Measurements from ENCODE around the gene E2F1. TPM values are rescaled to one million over a fixed set of nuclear protein-coding genes. Genes with fewer than 3 reads are reported as not detected.

E2F1 gene
- total RNA-seq, result 1 to 10 TPM; 2.2 to 2.6 TPM
- polyA plus RNA-seq, result under 1 TPM; 0.46 to 0.89 TPM

DNA sequence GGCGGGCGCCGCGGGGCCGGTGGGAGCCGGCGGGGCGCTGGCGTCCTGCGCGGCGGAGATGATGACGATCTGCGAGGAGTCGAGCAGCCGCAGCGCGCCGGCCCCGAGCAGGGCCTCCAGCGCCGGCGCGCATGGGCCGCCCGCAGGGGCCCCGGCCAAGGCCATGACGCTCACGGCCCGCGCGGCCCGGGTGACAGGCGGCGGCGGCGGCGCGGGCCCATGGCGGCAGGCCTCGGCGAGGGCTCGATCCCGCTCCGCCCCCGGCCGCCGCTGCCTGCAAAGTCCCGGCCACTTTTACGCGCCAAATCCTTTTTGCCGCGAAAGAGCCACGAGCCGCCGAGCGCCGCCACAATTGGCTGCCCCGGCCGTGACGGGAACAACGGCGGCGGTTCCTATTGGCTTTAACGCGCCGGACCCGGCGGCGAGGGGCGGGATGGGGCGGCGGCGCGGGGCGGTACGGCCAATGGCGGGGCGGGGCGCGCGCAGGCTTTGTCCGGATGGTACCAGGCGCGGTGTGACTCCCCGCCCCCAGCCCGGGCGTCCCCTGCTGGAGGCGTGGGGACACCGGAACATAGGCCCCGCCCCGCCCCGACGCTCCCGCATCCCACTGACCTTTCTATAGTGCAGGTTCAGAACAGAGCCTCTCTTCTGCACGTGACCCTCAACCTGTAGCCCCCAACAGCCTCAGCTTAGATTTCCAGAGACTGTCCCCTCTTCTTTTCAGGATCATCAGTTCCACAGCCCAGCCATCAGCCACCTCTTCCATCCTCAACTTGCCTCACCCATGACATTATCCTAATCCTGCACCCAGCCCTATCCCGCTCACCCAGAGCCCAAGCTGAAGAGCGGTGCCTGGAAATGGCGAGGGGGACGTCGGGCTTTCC is at the start of gene E2F1:
E2F1 (minus strand) TSS at position 286 of the 884 bp plus-strand sequence; CDS start at position 165, 121 bp downstream.
- peaks cover 26 to 62% (median 43%) of the 10 kb centered on the region in 4 donors for H3K4me1 Mint-ChIP-seq

DNA sequence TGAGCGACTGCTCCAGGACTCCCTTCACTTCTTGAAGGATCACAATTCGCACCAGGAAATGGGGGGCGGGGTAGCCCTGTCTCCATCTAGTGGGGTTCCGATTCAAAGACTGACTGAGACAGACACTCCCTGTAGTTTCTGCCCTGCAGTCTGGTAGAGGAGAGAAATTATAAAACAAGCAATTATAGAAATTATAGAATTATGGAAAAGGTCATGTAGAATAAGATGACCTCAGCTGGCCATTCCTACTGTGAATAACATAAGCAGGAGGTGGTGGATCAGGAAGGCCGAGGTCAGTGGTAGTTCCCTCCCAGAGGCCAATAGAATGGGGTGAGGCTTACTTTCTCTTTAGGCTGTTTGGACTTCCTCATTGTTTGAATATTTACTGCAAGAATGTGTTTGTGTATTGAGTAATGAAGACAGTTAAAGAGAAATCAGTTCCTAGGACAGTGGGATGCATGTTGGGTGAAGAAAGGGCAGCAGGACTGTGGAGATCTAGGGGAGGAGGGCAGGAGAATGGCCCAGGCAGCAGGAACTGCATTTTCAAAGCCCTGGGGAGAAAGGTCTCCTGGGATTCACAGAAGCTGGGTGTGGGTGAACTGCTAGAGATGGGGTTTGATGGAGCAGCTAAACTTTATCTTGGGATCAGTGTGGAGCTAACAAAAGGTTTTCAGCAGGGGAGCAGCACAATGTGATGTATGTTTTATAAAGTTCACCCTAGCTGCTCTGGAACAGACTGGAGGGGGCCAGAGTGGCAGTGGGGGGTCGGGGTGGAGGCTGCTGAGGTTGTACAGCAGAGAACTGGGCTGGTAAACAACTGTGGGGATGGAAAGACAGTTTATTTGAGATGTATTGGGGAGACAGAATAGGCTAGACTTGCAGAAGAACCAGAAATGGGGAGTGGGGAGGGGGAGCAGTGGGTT is 47.7 kb upstream of the E2F1 start:
- Mint-ChIP-seq H3K4me3 (peak overlapping the region; percentile 26 to 92 (median 52)), H3K27ac (peak overlapping the region; percentile 29 to 96 (median 60)), H3K27me3 (no peaks in the 10 kb centered on the region), H3K9me3 (peaks cover 0 to 17% (median 10%) of the 10 kb centered on the region in 8 donors), H3K36me3 (peaks cover 13 to 15% of the 10 kb centered on the region in 2 donors), H3K4me1 (peaks cover 10 to 28% (median 19%) of the 10 kb centered on the region in 4 donors)
- ChIA-PET CTCF (ENCODE audit: partially characterized antibody) (interaction anchor here (0.9 to 1.3 kb wide), 3 partner anchors 63 to 276 kb away, joined by 3 to 4 read pairs (median 4); no protein-coding TSS in a partner anchor), POLR2A (ENCODE audit: partially characterized antibody) (interaction anchor here (2.6 to 2.7 kb wide), 3 partner anchors 78 to 260 kb away, joined by 17 to 23 read pairs (median 22); partner anchors contain the start of genes CBFA2T2, CHMP4B and RALY)
- Histone ChIP-seq H3K4me3 (ENCODE audit: low read length in 2 of 2) (no peak overlapping the region), H3K4me1 (ENCODE audit: insufficient read depth, low read length) (peaks cover 21% of the 10 kb centered on the region), H3K36me3 (ENCODE audit: insufficient read depth, low read length) (no peaks in the 10 kb centered on the region), H3K27me3 (ENCODE audit: insufficient read depth, low read length) (no peaks in the 10 kb centered on the region), H3K9me3 (ENCODE audit: control insufficient read depth in 1 of 2, low read length in 2 of 2) (peaks cover 0 to 6% of the 10 kb centered on the region in 2 donors), H3K27ac (ENCODE audit: low read depth, low read length) (no peak overlapping the region)
- DNase-seq, result no peak
- intact Hi-C loops (cut with micrococcal nuclease), result loop anchor here (5.0 kb wide), 1 partner anchor 292 kb away; the partner anchor contains the start of gene SNTA1

More for the DNA sequence above, at the start of gene E2F1:
- no peaks in the 10 kb centered on the region for H3K9me3 ChIP-seq (ENCODE audit: control insufficient read depth in 1 of 2, low read length in 2 of 2)
- Mint-ChIP-seq H3K27me3 (no peaks in the 10 kb centered on the region), H3K9me3 (no peaks in the 10 kb centered on the region), H3K27ac (peak within 1 kb of the TSS; percentile 84 to 94 (median 91)), H3K36me3 (no peaks in the 10 kb centered on the region), H3K4me3 (peak within 1 kb of the TSS; percentile 82 to 89 (median 86))
- peaks cover 40% of the 10 kb centered on the region for H3K4me1 ChIP-seq (ENCODE audit: insufficient read depth, low read length)
- H3K27me3 ChIP-seq (ENCODE audit: insufficient read depth, low read length), result no peaks in the 10 kb centered on the region
- peak; percentile 91 to 95 (median 93) for DNase-seq
- H3K4me3 ChIP-seq (ENCODE audit: low read length in 2 of 2), result peak within 1 kb of the TSS in 1 of 2 donors; percentile 38
- H3K27ac ChIP-seq (ENCODE audit: low read depth, low read length), result peak within 1 kb of the TSS; percentile 54
- intact Hi-C loops (cut with micrococcal nuclease), result loop anchor here (1.0 kb wide), 6 partner anchors 23 to 285 kb away; partner anchors contain the start of genes CDK5RAP1, CHMP4B and PXMP4
- POLR2A ChIA-PET (ENCODE audit: partially characterized antibody), result interaction anchor here (0.8 to 4.3 kb wide), 9 partner anchors 7 to 173 kb away, joined by 3 to 15 read pairs (median 6); partner anchors contain the start of genes ACTL10, C20orf144, PXMP4 and ZNF341
- CTCF ChIA-PET (ENCODE audit: partially characterized antibody), result interaction anchor here (0.9 to 2.1 kb wide), 4 partner anchors 19 to 126 kb away, joined by 3 to 15 read pairs (median 4); partner anchors contain the start of gene ACTL10
- H3K36me3 ChIP-seq (ENCODE audit: insufficient read depth, low read length), result no peaks in the 10 kb centered on the region

DNA sequence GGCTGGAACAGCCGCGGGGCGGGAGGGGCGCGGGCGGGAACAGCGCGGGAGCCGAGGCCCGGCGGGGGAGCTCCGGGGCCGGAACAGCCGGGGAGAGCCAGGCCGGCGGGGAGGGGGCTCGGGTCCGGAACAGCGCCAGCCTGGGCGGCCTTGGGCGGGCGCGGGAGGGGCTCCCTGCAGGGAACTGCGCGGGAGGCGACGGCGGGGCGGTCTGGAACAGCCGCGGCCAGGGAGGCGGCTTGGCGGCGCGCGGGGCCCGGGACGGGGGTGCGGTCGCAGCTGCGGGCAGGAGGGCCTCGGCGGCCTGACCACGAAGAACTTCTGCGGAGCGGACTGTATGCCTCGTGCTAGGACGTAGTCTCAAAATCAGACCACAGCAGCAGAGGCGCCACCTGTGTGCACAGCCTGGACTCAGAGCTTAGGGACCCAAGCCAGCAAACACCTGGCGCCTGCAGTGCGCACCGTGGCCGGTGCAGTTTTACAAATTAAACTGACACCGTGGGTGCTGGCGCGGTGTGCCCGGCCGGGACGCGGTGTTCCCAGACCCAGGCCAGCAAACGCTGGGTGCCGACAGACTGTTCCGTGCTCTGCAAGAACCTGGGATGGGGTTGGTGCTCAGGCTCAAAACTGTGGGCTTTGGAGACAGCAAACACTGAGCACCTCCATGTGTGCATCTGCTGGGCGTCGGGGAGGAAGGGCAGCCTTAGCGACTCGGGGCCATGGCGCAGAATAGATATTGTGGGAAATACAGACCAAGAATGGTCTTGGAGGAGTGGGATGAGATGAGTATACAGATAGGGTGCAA is 46.2 kb upstream of the E2F1 start:
- H3K27ac ChIP-seq (ENCODE audit: low read depth, low read length), result peak overlapping the region; percentile 62
- peak overlapping the region; percentile 89 to 94 (median 93) for H3K4me3 Mint-ChIP-seq
- CTCF ChIA-PET (ENCODE audit: partially characterized antibody), result interaction anchor here (0.6 to 2.3 kb wide), 9 partner anchors 9 to 288 kb away, joined by 3 to 9 read pairs (median 3); partner anchors contain the start of genes ACTL10, CBFA2T2 and PXMP4
- H3K36me3 ChIP-seq (ENCODE audit: insufficient read depth, low read length), result no peaks in the 10 kb centered on the region
- H3K36me3 Mint-ChIP-seq, result peaks cover 9 to 13% of the 10 kb centered on the region in 2 donors
- peaks cover 0 to 6% of the 10 kb centered on the region in 2 donors for H3K9me3 ChIP-seq (ENCODE audit: control insufficient read depth in 1 of 2, low read length in 2 of 2)
- H3K4me1 Mint-ChIP-seq, result peaks cover 10 to 25% (median 19%) of the 10 kb centered on the region in 4 donors
- peaks cover 21% of the 10 kb centered on the region for H3K4me1 ChIP-seq (ENCODE audit: insufficient read depth, low read length)
- H3K27ac Mint-ChIP-seq, result peak overlapping the region; percentile 85 to 97 (median 91)
- no peaks in the 10 kb centered on the region for H3K27me3 ChIP-seq (ENCODE audit: insufficient read depth, low read length)
- DNase-seq, result peak in 3 of 5 donors; percentile 84 to 93 (median 89)
- H3K27me3 Mint-ChIP-seq, result no peaks in the 10 kb centered on the region
- peaks cover 0 to 12% (median 8%) of the 10 kb centered on the region in 8 donors for H3K9me3 Mint-ChIP-seq
- intact Hi-C loops (cut with micrococcal nuclease), result loop anchor here (1.0 to 5.0 kb wide), 8 partner anchors 12 to 380 kb away; partner anchors contain the start of genes CDK5RAP1, CHMP4B, E2F1 and EIF2S2
- H3K4me3 ChIP-seq (ENCODE audit: low read length in 2 of 2), result peak overlapping the region; percentile 61 to 69
- POLR2A ChIA-PET (ENCODE audit: partially characterized antibody), result interaction anchor here (0.5 to 3.6 kb wide), 32 partner anchors 8 to 783 kb away, joined by 3 to 55 read pairs (median 5); partner anchors contain the start of genes ACTL10, CBFA2T2, CHMP4B and DYNLRB1

DNA sequence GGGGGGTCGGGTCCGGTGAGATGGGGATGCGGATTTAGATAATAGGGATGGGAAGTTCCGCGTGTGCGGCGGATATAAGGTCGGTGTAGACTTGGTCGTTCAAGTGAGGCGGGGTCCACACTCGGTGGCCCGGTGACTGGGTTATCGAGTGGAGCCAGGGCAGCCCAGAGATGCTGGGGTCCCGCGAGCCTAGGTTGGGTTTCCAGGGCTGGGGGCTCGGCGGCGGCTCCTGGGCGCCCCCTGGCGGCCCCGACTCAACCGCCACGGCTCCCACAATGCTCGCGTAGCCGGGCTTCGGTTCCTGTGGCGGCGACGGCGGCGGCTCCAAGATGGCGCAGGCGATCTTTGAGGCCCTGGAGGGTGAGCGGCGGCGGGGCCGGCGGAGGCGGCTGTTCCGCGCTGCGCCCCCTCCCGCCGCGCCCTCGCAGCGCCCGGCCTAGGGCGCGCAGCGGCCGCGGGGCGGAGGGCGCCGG is 45.5 kb upstream of the E2F1 start, which contains the start of gene ZNF341:
ZNF341 (plus strand) TSS at position 304 of the 473 bp plus-strand sequence; CDS start at position 330, 26 bp downstream.
- Mint-ChIP-seq H3K4me3 (peak within 1 kb of the TSS; percentile 89 to 94 (median 93)), H3K36me3 (peaks cover 6 to 10% of the 10 kb centered on the region in 2 donors), H3K27me3 (no peaks in the 10 kb centered on the region), H3K27ac (peak within 1 kb of the TSS; percentile 92 to 98 (median 96)), H3K9me3 (peaks cover 0 to 8% (median 5%) of the 10 kb centered on the region in 8 donors), H3K4me1 (peaks cover 10 to 25% (median 19%) of the 10 kb centered on the region in 4 donors)
- intact Hi-C loops (cut with micrococcal nuclease), result loop anchor here (1.0 to 5.0 kb wide), 10 partner anchors 11 to 381 kb away; partner anchors contain the start of genes ACTL10, CDK5RAP1, CHMP4B and E2F1
- DNase-seq, result peak in 4 of 5 donors; percentile 88 to 91 (median 90)
- Histone ChIP-seq H3K27me3 (ENCODE audit: insufficient read depth, low read length) (no peaks in the 10 kb centered on the region), H3K4me3 (ENCODE audit: low read length in 2 of 2) (peak within 1 kb of the TSS; percentile 64 to 69), H3K27ac (ENCODE audit: low read depth, low read length) (peak within 1 kb of the TSS; percentile 64), H3K4me1 (ENCODE audit: insufficient read depth, low read length) (peaks cover 21% of the 10 kb centered on the region), H3K9me3 (ENCODE audit: control insufficient read depth in 1 of 2, low read length in 2 of 2) (peaks cover 0 to 4% of the 10 kb centered on the region in 2 donors), H3K36me3 (ENCODE audit: insufficient read depth, low read length) (no peaks in the 10 kb centered on the region)
- ChIA-PET POLR2A (ENCODE audit: partially characterized antibody) (interaction anchor here (0.5 to 3.6 kb wide), 28 partner anchors 8 to 784 kb away, joined by 3 to 55 read pairs (median 5); partner anchors contain the start of genes ACTL10, CBFA2T2, CHMP4B and DYNLRB1), CTCF (ENCODE audit: partially characterized antibody) (interaction anchor here (0.7 to 2.3 kb wide), 3 partner anchors 12 to 242 kb away, joined by 3 to 9 read pairs (median 3); partner anchors contain the start of genes ACTL10, CBFA2T2 and PXMP4)

- no peaks in the 10 kb centered on the region for H3K36me3 ChIP-seq (ENCODE audit: insufficient read depth, low read length)
- H3K4me3 ChIP-seq (ENCODE audit: low read length in 2 of 2), result peak overlapping the region in 1 of 2 donors; percentile 64
- intact Hi-C loops (cut with micrococcal nuclease), result loop anchor here (1.0 to 5.0 kb wide), 3 partner anchors 64 to 289 kb away; partner anchors contain the start of genes ACTL10 and SNTA1
- H3K4me1 ChIP-seq (ENCODE audit: insufficient read depth, low read length), result peaks cover 21% of the 10 kb centered on the region
- no peaks in the 10 kb centered on the region for H3K27me3 Mint-ChIP-seq
- peak overlapping the region; percentile 85 to 92 (median 88) for H3K4me3 Mint-ChIP-seq
- peak overlapping the region; percentile 92 to 98 (median 96) for H3K27ac Mint-ChIP-seq
- POLR2A ChIA-PET (ENCODE audit: partially characterized antibody), result interaction anchor here (1.1 to 3.6 kb wide), 14 partner anchors 8 to 381 kb away, joined by 3 to 55 read pairs (median 8); partner anchors contain the start of genes ACTL10, CBFA2T2, CHMP4B and EIF2S2
- H3K27ac ChIP-seq (ENCODE audit: low read depth, low read length), result peak overlapping the region; percentile 64
- peaks cover 2 to 8% of the 10 kb centered on the region in 2 donors for H3K36me3 Mint-ChIP-seq
- H3K9me3 ChIP-seq (ENCODE audit: control insufficient read depth in 1 of 2, low read length in 2 of 2), result no peaks in the 10 kb centered on the region
- peaks cover 0 to 4% (median under 1%) of the 10 kb centered on the region in 8 donors for H3K9me3 Mint-ChIP-seq
- no peaks in the 10 kb centered on the region for H3K27me3 ChIP-seq (ENCODE audit: insufficient read depth, low read length)
- peaks cover 10 to 25% (median 19%) of the 10 kb centered on the region in 4 donors for H3K4me1 Mint-ChIP-seq
- CTCF ChIA-PET (ENCODE audit: partially characterized antibody), result interaction anchor here (2.3 kb wide), 1 partner anchor 11 kb away, joined by 9 read pairs; the partner anchor contains the start of gene PXMP4
- DNase-seq, result peak in 1 of 5 donors; percentile 1
Observed at GRCh38 chr20:33730946-33731692, 44.9 kb upstream of the E2F1 start.
